Measurements from ENCODE around the gene NRG3. TPM values are rescaled to one million over a fixed set of nuclear protein-coding genes. Genes with fewer than 3 reads are reported as not detected.

NRG3 gene
- total and polyA plus RNA-seq, 2 of the 8 experiments (the other 6 are each of a cell fraction or from before 2014, with no cell fraction given) = 4.2 to 5.0 TPM

- no peak for TF ChIP-seq ATF2 (IDR thresholded peaks at IDR 0.05; ENCODE audit: low read length)
Observed at GRCh38 chr10:82969405-82969804, 1094.4 kb downstream of the NRG3 start (continued).
